ENCODE data around the gene ADRA2A.

Gene ADRA2A

DNA sequence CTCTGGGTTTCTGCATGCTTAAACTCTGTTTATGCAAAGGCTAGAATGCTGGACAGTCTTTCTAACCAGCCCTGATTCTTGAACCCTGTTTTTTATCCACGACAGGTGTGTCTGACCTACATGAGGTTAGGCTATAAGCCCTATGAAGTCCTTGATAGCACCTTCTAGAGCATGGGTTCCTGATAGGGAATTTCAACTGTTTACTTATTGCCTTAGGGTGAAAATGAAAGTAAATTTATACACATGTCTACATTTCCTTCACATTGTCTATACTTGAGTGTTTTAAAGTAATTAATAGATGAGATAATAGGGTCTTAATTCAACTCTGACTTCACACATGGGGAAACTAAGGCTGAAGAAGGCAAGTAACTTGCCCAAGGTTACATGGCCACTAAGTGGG is 35.5 kb downstream of the ADRA2A start:
- no peak overlapping the region for H3K4me3 Mint-ChIP-seq
- no peaks in the 10 kb centered on the region for H3K9me3 Mint-ChIP-seq
- H3K27me3 Mint-ChIP-seq: peaks cover 3% of the 10 kb centered on the region
- H3K27ac Mint-ChIP-seq: no peak overlapping the region
- no peak for DNase-seq
- CTCF ChIA-PET: interaction anchor here (1.5 kb wide), 1 partner anchor 36 kb away, joined by 4 read pairs; the partner anchor contains the start of gene ADRA2A
- H3K4me1 Mint-ChIP-seq: peaks cover 11% of the 10 kb centered on the region
- H3K36me3 Mint-ChIP-seq: no peaks in the 10 kb centered on the region

- no peaks in the 10 kb centered on the region for H3K36me3 Mint-ChIP-seq
- peaks cover 3% of the 10 kb centered on the region for H3K27me3 Mint-ChIP-seq
- CTCF ChIA-PET: interaction anchor here (1.5 kb wide), 1 partner anchor 37 kb away, joined by 4 read pairs; the partner anchor contains the start of gene ADRA2A
- H3K27ac Mint-ChIP-seq: no peak overlapping the region
- no peak overlapping the region for H3K4me3 Mint-ChIP-seq
- H3K4me1 Mint-ChIP-seq: peaks cover 11% of the 10 kb centered on the region
- H3K9me3 Mint-ChIP-seq: no peaks in the 10 kb centered on the region
- DNase-seq: no peak
Measured at GRCh38 chr10:111113238-111113960, 36.6 kb downstream of the ADRA2A start.

DNA sequence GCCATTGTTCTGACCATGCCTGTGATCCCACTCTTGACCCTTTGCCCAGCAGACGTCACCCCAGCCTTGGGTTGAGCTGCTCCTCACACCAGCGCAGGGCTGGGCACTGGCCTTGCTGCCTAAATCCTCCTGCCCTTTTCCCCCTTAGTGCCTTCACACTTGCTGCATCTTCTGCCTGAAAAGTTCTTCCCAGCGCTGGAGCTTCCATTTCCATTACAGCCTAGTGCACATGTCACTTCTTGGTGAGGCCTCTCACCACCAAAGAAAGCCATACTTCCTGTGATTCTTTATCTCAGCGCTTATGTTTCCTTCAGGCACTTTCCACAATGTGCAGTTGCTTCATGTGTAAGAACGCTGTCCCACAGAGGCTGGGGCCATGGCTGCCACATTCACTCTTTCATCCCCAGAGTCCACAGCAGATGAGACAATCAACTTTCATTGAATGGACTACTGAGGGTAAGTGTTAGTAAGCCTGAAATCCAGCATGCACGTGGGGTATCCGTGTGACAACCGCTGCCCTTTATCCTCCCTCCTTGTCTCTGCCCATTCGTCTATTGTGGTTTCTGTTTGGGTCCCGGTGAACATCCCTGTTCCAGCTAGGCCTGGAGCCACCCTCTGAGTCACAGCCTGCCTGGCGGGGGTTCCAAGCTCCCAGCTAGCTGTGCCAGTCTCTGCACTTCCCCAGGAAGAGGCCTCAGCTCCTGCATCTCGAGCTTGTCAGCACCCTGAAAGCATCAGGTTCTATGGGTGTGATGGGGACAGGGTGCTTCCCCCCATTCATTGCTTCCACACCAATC is 37.3 kb downstream of the ADRA2A start:
- H3K4me3 Mint-ChIP-seq: no peak overlapping the region
- H3K27me3 Mint-ChIP-seq: peaks cover 3% of the 10 kb centered on the region
- no peak for DNase-seq
- no peaks in the 10 kb centered on the region for H3K9me3 Mint-ChIP-seq
- H3K27ac Mint-ChIP-seq: no peak overlapping the region
- CTCF ChIA-PET: no interaction called here
- H3K4me1 Mint-ChIP-seq: peaks cover 11% of the 10 kb centered on the region
- H3K36me3 Mint-ChIP-seq: no peaks in the 10 kb centered on the region

- H3K27ac Mint-ChIP-seq: no peak overlapping the region
- H3K4me3 Mint-ChIP-seq: no peak overlapping the region
- H3K4me1 Mint-ChIP-seq: peaks cover 11% of the 10 kb centered on the region
- DNase-seq: no peak
- CTCF ChIA-PET: no interaction called here
- no peaks in the 10 kb centered on the region for H3K36me3 Mint-ChIP-seq
- H3K27me3 Mint-ChIP-seq: peaks cover 10% of the 10 kb centered on the region
- no peaks in the 10 kb centered on the region for H3K9me3 Mint-ChIP-seq
Measured at GRCh38 chr10:111114758-111115500, 38.1 kb downstream of the ADRA2A start.

DNA sequence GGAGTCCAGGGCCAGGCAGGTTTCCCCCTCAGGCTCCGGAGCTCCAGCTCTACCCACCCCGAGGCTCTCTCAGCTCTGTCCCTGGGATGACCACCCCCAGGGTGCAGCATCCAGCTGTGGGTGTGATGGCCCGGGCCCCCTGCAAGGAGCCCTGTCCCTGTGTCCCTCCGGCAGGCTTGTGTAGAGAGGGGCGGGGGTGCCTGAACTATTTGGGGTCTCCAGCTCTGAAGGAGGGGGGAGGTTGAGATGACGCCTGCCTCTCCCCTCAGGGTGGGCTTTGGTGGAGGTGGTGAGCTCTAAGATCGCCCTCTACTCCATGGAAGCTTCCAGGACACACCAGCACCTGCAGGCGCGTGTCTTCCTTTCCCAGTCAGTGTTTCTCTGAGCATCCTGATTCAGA is 39.4 kb downstream of the ADRA2A start:
- no peaks in the 10 kb centered on the region for H3K9me3 Mint-ChIP-seq
- no peaks in the 10 kb centered on the region for H3K36me3 Mint-ChIP-seq
- no peak overlapping the region for H3K27ac Mint-ChIP-seq
- H3K4me1 Mint-ChIP-seq: peaks cover 11% of the 10 kb centered on the region
- no peak overlapping the region for H3K4me3 Mint-ChIP-seq
- DNase-seq: no peak
- H3K27me3 Mint-ChIP-seq: peaks cover 7% of the 10 kb centered on the region
- CTCF ChIA-PET: no interaction called here

GRCh38 chr10:111116762-111117445 is 40.1 kb downstream of the ADRA2A start:
- CTCF ChIA-PET: no interaction called here
- Mint-ChIP-seq H3K4me3 (no peak overlapping the region), H3K9me3 (no peaks in the 10 kb centered on the region), H3K36me3 (no peaks in the 10 kb centered on the region), H3K4me1 (peaks cover 11% of the 10 kb centered on the region), H3K27ac (no peak overlapping the region), H3K27me3 (peaks cover 10% of the 10 kb centered on the region)
- no peak for DNase-seq

DNA sequence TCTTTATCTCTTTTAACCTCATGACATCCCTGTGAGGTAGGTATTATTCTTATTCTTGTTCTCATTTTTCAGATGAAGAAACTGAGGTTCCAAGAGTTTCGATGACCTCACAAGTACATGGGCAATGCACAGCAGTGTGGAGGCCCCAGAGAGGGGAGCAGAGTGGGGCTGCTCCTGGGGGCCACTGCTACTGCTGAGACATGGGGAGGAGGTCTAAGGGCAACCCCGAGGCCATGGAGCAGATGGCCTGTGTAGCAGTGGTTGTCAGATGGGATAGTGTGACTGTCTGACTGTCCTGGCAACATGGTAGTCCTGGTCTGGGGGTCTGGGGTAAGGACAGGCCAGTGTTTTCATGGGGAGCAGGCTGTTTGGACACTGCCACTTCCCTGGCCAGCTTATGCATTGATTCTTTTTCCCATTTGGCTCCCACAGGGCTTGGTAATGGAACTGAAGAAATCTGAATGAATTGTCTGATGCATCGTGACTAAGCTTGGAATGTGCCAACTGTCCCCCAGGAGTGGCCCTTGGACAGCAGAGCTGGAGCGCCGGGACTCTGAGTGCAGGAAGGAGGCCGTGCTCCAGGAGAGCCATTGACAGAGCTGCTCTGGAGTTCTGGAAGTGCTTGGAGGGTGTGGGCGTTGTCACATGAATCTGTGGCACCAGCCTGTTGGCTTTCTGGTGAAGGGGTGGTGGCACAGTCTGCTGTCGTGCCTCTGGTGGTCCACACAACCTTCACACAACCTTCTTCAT is 40.9 kb downstream of the ADRA2A start:
- no peaks in the 10 kb centered on the region for H3K36me3 Mint-ChIP-seq

DNA sequence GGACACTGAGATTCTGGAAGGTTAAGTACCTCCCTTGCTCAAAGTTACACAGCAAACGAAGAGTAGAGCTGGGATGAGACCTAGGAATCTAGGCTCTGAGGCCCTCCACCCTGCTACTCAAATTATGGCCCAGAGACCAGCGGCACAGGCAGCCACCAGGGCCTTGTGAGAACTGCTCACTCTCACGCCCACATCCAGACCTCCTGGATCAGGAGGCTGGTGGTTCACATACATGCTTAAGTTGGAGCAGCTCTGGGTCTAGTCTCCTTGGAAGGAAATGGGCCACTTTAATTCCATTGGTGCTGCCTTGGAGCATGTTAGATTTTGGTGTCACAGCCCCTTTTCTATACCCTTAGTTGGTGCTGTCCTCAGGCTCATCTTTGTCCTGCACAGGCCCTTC is 41.9 kb downstream of the ADRA2A start:
- Mint-ChIP-seq H3K27me3 (peaks cover 10% of the 10 kb centered on the region), H3K4me3 (no peak overlapping the region), H3K4me1 (peaks cover 11% of the 10 kb centered on the region), H3K36me3 (no peaks in the 10 kb centered on the region), H3K9me3 (no peaks in the 10 kb centered on the region), H3K27ac (no peak overlapping the region)
- DNase-seq: no peak
- CTCF ChIA-PET: no interaction called here

More for the DNA sequence above, 40.9 kb downstream of the ADRA2A start:
- H3K4me3 Mint-ChIP-seq: no peak overlapping the region
- DNase-seq: no peak
- no peak overlapping the region for H3K27ac Mint-ChIP-seq
- peaks cover 10% of the 10 kb centered on the region for H3K27me3 Mint-ChIP-seq
- H3K4me1 Mint-ChIP-seq: peaks cover 11% of the 10 kb centered on the region
- no peaks in the 10 kb centered on the region for H3K9me3 Mint-ChIP-seq
- CTCF ChIA-PET: no interaction called here

- peaks cover 2% of the 10 kb centered on the region for H3K4me1 Mint-ChIP-seq
- no peak overlapping the region for H3K27ac Mint-ChIP-seq
- no peaks in the 10 kb centered on the region for H3K36me3 Mint-ChIP-seq
- H3K9me3 Mint-ChIP-seq: no peaks in the 10 kb centered on the region
- no peak for DNase-seq
- CTCF ChIA-PET: no interaction called here
- H3K4me3 Mint-ChIP-seq: no peak overlapping the region
- peaks cover 10% of the 10 kb centered on the region for H3K27me3 Mint-ChIP-seq
Measured at GRCh38 chr10:111119637-111120036, 42.8 kb downstream of the ADRA2A start.

DNA sequence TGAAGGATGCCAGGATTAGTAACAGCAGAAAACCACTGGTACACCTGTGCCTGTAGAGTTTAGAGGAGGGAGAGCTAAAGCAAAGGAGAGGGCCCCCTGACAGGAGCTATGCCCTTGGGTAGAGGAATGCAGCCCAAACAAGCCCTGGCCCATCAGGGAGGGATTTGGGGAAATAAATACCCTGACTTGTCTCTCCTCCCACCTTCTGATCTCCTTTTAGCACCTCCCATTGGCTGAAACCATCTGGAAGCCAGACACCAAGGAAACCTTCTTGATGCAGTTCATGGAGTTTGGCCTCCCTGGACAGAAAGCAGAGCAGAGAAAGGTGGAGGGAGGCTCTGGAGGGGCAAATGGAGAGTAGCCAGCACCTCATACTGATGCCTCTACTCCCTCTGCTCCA is 45.3 kb downstream of the ADRA2A start:
- no peaks in the 10 kb centered on the region for H3K9me3 Mint-ChIP-seq
- no peaks in the 10 kb centered on the region for H3K36me3 Mint-ChIP-seq
- H3K4me3 Mint-ChIP-seq: no peak overlapping the region
- no peak for DNase-seq
- H3K27me3 Mint-ChIP-seq: peaks cover 13% of the 10 kb centered on the region
- CTCF ChIA-PET: interaction anchor here (0.5 kb wide), 1 partner anchor 36 kb away, joined by 3 read pairs; no protein-coding TSS in a partner anchor
- no peak overlapping the region for H3K27ac Mint-ChIP-seq
- H3K4me1 Mint-ChIP-seq: no peaks in the 10 kb centered on the region

- H3K4me3 Mint-ChIP-seq: no peak overlapping the region
- no peaks in the 10 kb centered on the region for H3K36me3 Mint-ChIP-seq
- H3K4me1 Mint-ChIP-seq: no peaks in the 10 kb centered on the region
- no peaks in the 10 kb centered on the region for H3K9me3 Mint-ChIP-seq
- peaks cover 13% of the 10 kb centered on the region for H3K27me3 Mint-ChIP-seq
- H3K27ac Mint-ChIP-seq: no peak overlapping the region
- CTCF ChIA-PET: no interaction called here
- no peak for DNase-seq
Measured at GRCh38 chr10:111123883-111124282, 47.1 kb downstream of the ADRA2A start.

DNA sequence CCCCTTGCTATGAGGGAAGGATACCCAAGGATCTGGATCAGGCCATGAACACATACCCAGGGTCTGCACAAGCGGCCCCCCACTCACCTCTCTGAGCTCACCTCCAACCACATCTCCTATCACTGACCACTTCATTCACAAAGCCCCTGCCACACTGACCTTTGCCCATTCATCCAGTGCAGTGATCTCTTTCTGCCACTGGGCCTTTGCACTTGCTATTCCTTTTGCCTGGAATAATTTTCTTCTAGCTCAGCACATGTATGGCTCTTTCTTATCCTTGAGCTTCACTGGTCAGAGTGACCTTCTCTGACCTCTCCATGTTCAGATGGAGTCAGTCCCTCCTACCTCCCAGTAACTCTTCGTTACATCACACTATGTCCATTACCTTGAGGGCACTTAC is 48.3 kb downstream of the ADRA2A start:
- CTCF ChIA-PET: no interaction called here
- no peaks in the 10 kb centered on the region for H3K9me3 Mint-ChIP-seq
- no peaks in the 10 kb centered on the region for H3K36me3 Mint-ChIP-seq
- H3K4me3 Mint-ChIP-seq: no peak overlapping the region
- peaks cover 11% of the 10 kb centered on the region for H3K27me3 Mint-ChIP-seq
- no peaks in the 10 kb centered on the region for H3K4me1 Mint-ChIP-seq
- H3K27ac Mint-ChIP-seq: no peak overlapping the region
- no peak for DNase-seq

DNA sequence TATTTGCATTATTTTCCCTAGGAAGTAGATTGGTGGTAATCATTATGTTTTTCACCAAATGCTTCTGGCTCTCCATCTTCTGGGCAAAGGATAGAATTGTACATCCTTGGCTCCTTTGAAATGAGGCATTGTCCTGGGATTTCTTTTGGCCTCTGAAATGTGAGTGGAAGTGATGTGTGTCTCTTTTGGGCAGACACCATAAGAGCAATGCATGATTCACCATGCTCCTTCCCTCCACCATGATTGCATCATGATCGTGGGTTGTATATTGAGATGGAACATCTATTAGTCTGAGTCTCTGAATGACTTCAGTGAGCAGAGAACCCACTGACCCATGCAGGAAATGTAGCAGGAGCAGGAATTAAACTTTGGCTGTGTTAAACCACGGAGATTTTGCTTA is 49.2 kb downstream of the ADRA2A start:
- Mint-ChIP-seq H3K4me3 (no peak overlapping the region), H3K27me3 (peaks cover 15% of the 10 kb centered on the region), H3K9me3 (no peaks in the 10 kb centered on the region), H3K36me3 (no peaks in the 10 kb centered on the region), H3K4me1 (no peaks in the 10 kb centered on the region), H3K27ac (no peak overlapping the region)
- CTCF ChIA-PET: no interaction called here
- DNase-seq: no peak

Data from activated naive CD4-positive, alpha-beta T cell treated with anti-CD3 and anti-CD28 coated beads, Interleukin-2, amount 10 ng/mL, durations not matched to agents 7 days and 5 days (primary cell).